ENCODE data around the gene KSR1.

GRCh38 chr17:27566671-27567562 lies 110.7 kb downstream of the KSR1 start:
- TF ChIP-seq CTCF (IDR thresholded peaks at IDR 0.05) (no peak), POLR2A (IDR thresholded peaks at IDR 0.05) (no peak)

Data from Peyer's patch (tissue), 4 donors.